ENCODE results near the gene MAP2.

MAP2 gene

DNA sequence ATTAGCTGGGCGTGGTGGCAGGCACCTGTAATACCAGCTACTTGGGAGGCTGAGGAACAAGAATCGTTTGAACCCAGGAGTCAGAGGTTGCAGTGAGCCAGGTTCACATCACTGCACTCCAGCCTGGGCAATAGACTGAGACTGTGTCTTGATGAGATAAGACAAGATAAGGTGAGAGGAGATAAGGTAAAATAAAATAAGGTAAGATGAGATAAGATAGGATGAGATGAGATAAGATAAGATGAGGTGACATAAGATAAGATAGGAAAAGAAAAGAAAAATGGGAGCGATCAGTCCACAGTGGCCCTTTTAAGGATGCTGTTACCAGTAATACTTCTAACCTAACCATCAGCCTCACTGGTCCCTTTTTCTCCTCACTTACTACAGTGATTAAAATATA lies 213.4 kb downstream of the MAP2 start:
- in situ Hi-C loops (cut with MboI; ENCODE audit: low sequenced_read_pairs): no loop called here

DNA sequence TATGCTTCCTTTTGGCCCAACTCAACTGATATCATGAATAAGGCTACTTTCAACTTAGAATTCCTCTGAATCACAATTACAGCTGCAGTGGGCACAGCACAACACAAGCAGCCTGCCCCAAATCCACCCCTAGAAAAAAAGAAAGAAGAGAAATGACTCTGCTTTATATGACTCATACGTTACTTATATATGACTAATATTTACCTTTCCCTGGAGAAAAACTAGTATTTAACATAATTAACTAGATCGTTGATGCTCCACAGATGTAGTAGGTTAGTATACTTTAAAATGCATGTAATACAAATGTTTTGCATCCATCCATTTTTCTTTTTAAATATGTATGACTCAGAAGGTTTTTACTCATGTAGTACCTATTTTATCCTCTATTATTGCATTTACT lies 214.5 kb downstream of the MAP2 start:
- in situ Hi-C loops (cut with MboI; ENCODE audit: low sequenced_read_pairs): no loop called here

DNA sequence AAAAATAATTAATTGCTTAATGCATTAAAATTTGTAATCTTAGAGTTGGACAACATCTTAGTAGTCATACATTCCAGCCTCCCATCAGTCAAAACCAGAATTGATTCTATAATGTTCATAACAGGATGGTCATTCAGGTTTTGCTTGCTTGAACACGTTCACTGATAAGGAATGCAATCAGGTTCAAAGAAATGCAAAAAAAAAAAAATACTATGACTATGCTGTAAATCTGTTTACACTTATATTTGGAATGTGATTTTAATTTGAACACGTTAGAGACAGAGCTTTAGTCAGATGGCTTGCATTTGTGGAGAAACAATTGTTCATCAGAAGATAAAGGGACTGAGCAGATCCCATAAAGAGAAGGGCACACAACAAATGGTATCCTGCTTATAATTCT lies 216.5 kb downstream of the MAP2 start:
- in situ Hi-C loops (cut with MboI; ENCODE audit: low sequenced_read_pairs): no loop called here

DNA sequence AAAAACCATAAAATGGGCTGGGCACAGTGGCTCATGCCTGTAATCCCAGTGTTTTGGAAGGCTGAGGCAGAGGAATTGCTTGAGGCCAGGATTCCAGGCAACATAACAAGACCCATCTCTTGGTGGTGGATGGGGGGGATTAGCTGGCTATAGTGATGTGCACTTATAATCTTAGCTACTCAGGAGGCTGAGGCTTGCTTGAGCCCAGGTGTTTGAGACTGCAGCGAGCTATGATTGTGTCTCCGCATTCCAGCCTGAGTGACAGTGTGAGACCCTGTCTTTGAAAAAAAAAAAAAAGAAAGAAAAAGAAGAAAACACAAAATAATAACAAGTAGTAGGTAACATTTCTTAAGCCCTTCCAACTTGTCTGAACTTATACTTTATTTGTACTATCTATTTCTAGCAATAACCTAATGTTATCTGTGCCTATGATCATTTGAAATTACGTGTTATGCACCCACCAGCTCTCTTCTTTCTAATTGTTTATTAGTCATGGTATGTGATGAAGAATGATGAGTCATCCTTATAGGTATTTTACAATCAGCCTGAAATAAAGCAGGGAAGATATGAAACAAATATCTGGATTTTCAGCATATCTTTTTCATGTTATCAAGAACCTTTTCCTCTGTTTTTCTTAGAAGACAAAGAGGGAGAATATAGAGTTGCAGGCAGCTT lies 218.4 kb downstream of the MAP2 start:
- in situ Hi-C loops (cut with MboI; ENCODE audit: low sequenced_read_pairs): no loop called here

DNA sequence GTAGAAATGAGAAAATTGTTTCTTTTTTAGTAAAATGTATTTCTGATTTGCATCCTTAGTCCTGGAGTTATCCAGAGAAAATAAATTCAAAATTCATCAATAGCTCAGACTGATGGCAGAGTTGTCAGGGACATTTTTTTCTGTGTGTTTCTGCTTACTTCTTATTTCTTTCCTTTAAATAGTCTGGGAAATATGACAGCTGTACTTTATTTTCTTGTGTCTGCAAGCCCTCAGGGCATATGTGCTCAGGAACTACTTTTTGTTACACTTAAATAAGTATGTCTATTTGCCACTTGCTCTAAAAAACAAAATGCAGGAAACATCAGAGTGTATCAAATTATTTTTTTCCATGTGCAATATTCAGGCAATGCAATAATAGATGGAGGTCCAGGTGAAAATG lies 221.0 kb downstream of the MAP2 start:
- in situ Hi-C loops (cut with MboI; ENCODE audit: low sequenced_read_pairs): no loop called here

DNA sequence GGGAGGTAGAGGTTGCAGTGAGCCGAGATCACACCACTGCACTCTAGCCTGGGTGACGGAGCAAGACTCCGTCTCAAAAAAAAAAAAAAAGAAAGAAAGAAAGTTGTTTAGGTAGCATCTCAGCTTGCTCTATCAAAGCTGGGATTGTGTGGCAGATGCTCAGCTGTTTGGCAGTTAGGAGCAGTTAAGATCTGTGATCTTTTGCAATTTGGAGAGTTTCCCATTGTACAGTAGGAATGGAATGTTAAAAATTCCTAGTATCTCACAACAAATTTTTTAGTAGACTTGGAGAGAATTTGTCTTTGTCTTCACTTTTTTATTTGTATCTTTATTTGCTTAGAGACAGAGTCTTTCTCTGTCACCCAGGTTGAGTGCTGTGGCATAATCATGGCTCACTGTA lies 224.9 kb downstream of the MAP2 start:
- in situ Hi-C loops (cut with MboI; ENCODE audit: low sequenced_read_pairs): no loop called here

DNA sequence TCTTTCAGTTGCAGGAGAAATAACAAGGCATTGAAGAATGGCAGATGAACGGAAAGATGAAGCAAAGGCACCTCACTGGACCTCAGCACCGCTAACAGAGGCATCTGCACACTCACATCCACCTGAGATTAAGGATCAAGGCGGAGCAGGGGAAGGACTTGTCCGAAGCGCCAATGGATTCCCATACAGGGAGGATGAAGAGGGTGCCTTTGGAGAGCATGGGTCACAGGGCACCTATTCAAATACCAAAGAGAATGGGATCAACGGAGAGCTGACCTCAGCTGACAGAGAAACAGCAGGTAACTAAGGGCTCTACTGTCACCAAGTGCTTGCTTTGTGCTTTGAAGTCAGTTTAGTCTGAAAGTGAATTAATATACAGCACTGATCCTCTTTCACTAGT lies 229.3 kb downstream of the MAP2 start:
- in situ Hi-C loops (cut with MboI; ENCODE audit: low sequenced_read_pairs): no loop called here

DNA sequence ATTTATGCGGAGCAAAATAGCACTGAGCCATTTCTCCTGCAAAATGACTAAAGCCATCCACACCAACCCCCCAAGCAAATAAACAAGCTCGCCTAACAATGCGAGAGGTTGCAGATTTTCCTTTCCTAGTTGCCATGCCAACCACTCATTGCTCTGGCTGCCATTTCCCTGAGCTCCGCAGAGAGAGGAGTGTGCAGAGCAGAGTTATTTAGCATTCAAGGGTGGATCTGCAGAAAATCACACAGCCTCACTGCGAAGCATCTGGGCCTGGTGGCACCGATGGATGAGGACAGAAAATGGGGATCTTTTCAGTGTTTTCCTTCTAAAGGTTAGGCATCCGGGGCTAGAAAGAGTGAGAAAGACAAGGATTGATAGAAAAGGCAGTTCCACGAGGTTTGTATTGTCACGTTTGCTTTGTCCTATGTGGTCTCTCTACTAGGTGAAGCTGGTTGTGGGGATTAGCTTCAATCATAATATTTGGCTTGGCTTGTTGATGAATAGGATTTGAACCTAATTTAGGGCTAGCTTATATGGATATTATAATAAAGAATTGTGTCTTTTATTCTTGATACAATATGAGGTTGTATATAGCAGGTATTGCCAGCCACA lies 237.5 kb downstream of the MAP2 start:
- in situ Hi-C loops (cut with MboI; ENCODE audit: low sequenced_read_pairs): no loop called here

DNA sequence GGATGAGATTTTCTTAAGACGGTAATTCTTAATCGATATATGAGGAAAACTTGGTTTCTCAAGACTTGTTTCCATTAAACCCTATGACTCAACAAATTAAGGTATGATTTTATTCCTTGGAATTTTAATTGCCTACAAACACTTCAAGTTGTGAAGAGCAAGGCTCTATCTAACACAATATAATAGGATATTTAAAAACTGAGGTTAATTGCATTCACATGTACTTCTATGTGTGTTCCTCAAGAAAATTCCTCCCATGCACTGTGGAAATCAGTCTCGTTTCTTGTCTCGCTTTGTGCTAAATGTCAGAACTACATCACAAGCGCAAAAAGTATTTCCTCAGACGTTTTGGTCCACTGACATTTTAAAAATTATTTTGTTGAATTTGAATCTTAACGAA lies 238.2 kb downstream of the MAP2 start:
- in situ Hi-C loops (cut with MboI; ENCODE audit: low sequenced_read_pairs): no loop called here

DNA sequence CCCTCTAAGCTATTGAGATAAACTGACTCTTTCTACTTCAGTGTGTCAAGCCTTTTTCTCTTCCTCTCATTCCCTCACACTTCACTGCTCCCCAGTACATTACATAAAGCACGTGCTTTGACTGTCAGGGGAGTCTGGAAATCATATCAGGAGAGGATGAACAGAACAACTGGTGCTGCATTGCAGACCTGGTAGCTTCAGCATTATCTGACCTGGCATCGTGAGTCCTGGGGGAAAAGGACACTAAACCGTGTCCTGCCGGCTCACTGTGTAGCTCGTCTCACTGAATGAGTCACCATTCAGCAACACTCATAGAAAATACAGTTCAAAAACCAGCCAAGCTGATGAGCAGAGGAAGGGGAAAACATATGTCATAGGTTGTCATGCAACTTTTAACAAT lies 239.3 kb downstream of the MAP2 start:
- in situ Hi-C loops (cut with MboI; ENCODE audit: low sequenced_read_pairs): no loop called here

DNA sequence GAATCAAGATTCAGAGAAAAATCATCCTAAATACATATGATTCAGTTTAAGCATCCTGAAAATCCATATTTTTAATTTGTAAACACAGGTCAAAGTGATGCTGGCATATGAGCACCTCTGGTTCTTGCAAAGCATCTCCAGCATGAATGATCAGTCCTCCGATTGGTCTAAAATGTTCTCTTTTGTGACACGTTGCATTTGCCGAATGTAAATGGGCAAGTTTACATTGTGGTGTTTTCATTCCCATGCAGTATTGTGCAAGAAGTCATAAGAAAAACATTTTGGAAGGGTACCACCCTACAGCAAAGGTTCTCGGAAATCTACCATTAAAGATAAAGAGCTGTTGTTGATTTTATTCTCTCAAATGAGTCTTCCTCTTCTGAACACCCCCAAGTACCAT lies 239.8 kb downstream of the MAP2 start:
- in situ Hi-C loops (cut with MboI; ENCODE audit: low sequenced_read_pairs): no loop called here

DNA sequence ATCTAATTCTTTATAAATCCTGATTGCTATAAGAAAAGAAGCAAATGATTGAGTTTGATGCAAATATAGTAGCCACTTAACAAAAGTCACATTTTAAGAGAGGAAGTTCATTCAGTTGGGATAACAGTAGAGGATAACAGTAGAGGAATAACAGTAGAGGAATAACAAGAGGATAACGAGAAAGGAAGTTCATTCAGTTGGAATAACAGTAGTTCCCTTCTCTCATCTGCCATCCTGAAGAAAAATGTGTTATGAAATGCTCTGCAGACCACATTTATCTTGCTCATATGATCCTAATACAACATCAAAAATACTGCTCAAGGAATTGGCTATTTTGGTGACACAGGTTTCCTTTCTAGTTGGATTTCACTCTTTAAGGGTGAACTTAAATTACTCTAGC lies 242.4 kb downstream of the MAP2 start:
- in situ Hi-C loops (cut with MboI; ENCODE audit: low sequenced_read_pairs): no loop called here

DNA sequence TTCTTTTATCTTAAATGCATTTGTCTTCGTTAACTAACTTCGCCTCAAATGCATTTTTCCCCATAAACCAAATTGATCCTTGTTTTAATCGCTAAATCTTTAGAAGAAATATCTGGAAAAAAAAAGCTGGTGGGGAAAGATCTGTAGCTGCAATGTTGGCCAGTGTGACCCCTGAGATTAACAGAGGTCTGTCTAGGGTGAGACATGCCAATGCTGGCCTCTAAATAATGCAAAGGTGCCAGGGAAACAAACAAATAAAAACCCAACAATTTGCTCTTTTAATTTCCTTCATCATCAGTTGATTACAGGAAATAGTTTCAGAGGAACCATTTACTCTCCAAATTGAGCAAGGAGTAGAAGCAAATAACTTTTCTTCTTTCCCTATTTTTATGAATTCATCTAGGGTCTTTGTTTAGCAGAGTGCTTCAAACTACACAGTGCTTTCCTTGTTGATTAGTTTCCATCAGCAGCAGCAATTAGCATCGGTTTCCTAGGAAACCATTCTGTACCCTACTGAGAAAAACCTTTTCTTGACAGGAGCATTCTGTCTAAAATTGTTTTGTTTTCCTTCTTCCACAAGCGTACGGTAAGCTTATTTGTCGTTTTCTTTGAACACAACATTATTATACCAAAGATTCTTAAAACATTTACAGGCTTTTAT lies 247.3 kb downstream of the MAP2 start:
- in situ Hi-C loops (cut with MboI; ENCODE audit: low sequenced_read_pairs): no loop called here

DNA sequence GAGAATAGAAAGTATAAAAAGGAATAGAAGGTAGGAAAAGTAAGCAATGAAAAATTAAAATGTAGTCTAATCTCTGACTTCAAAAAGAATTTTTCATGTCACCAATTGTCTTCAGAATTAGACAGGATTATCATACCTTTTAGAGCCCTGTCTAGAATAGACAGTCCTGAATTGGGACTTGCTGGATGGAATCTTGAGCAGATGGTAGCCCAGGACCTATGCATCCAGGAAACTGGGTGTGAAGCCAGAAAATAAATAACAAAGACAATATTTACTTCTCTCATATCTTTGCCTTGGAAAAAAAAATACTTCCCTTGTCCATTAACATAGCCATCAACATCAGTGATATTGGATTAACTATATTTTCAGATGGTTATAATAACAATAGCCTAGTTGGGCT lies 250.0 kb downstream of the MAP2 start:
- in situ Hi-C loops (cut with MboI; ENCODE audit: low sequenced_read_pairs): no loop called here

DNA sequence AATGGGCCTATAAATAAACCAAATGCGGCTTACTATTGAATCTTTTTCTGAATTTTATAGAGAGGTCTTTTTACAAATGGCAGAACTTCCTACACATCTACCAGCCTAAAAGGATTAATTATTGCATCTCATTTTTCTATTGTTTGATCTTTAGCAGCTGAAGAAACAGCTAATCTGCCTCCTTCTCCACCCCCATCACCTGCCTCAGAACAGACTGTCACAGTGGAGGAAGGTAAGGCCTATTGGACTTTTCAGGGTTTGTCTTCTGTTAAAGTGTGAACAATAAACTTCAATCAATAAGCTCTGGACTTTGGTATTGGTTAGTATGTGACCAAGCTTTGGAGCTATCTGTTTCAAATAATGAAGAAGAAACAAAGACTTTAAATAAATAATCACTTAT lies 256.7 kb downstream of the MAP2 start:
- in situ Hi-C loops (cut with MboI; ENCODE audit: low sequenced_read_pairs): no loop called here

DNA sequence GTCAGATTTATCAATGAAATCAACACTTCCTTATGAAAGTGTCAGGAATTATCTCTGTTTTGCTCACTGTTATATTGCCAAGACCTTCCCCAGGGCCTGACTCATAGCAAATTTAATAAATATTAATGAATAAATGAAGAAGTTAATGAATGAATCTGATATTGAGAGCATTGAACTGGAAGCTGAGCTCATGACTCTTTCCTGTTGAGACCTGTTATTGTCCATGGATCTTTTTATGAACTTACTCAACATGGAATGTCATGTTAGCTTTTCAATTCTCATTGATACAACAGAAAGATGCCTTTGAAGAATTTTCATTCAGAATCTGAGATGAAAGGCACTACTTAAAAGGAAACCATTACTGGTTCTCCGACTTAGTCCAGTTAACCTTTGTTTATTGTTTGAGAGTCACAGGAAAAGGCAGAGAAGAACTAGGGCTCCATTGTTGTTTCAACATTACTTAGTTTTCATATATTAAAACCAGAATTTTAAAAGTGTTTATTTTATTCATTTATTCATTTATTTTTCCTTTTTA lies 257.4 kb downstream of the MAP2 start:
- in situ Hi-C loops (cut with MboI; ENCODE audit: low sequenced_read_pairs): no loop called here

DNA sequence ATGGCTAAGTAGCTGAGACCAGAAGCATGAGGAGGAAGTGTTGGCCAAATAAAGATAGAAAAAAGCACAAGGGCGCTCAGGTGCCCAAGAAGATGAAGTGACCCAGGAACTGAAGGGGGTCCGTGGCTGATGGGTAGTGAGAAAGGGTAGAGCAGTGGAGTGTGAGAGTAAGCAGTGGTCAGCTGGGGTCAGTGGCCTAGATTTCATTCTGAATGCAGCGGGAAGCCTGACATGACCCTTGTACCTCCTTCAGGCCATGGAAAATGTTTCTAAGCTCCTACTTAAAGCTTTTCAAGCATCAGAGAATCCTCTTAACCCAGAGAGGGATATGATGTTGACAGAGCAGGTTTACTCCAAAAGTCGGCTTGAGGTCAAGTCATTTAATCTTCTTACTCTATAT lies 258.8 kb downstream of the MAP2 start:
- in situ Hi-C loops (cut with MboI; ENCODE audit: low sequenced_read_pairs): no loop called here

DNA sequence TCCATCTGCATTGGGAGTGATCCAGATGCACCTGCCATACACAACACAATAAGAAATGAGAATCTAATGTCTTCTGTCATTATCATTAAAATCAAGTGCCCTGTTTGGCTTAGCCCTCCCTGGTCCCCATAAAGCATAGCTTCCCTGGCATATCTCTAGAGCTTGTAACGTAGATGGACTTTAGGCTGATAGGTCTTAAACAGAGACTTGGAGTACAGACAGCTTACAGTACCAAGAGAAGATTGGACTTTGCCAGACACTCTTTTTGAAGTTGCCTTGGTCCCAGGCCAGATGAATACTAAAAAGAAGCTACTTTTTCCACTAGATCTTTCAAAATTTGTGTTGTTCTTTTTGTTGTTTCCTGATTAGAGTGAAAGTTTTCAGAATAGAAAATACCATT lies 261.5 kb downstream of the MAP2 start:
- in situ Hi-C loops (cut with MboI; ENCODE audit: low sequenced_read_pairs): no loop called here

DNA sequence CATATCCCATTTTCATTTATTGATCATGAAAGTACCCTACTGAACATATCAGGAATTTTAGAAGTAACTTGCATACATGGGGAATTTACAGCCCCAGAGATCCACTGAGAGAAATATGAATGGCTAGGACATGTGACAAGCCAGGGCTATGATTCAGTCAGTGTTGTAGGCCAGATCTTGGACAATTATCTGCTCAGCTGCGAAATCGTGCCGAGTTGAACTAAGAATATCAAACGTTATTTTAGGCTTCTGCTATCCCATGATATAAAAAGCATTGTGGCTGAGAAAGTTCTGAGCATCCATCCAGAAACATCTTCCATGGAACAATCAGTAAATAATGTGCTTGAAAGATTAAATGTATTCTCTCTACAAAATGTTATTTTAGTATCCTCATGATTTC lies 262.1 kb downstream of the MAP2 start:
- in situ Hi-C loops (cut with MboI; ENCODE audit: low sequenced_read_pairs): no loop called here

DNA sequence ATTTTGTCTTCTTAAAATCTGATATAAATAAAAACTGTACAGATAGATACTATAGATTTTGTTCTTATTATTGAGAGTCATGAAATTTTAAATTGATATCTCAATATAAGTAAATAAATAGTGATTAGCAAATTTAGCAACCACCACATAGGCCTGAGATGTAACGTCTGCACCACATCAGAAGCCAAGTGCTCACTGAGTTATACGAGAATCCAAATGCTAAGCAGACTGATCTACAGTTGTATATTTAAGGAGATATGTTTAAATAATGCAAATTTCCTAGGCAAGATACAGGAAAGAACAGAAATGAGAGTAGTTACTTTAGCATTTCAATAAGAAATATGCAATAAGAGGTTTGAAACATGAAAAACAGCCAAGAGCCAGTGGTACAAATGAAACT lies 262.6 kb downstream of the MAP2 start:
- in situ Hi-C loops (cut with MboI; ENCODE audit: low sequenced_read_pairs): no loop called here

DNA sequence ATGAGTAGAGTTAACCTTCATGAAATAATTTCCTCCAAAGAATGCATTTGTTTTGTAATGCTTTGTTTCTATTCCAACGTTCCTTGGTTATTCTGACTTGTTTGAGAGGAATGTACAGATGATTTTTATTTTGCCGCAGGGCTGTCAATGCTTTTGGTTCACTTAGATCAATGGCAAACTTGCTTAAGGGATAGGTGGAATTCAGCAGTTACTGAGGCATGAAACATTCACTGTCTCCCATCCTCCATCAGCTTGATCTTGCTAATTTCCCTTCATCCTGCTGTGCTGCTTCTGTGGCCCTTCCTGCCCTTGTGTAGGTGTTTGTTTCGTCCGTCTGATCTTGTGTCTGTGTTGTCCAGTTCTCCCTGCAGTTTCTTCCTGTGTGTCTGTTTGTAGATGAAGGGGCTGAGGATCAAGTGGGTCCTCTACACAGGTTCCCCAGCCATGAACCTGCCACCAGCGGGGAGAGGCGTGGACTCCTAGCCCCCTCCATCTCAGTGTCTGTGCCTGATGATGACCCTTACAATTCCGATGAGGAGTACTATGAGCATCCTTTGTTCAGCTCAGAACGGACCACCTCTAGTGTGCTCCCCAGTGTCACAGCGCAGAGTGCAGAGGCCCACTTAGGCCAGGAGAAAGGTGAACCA lies 263.6 kb downstream of the MAP2 start:
- in situ Hi-C loops (cut with MboI; ENCODE audit: low sequenced_read_pairs): no loop called here

DNA sequence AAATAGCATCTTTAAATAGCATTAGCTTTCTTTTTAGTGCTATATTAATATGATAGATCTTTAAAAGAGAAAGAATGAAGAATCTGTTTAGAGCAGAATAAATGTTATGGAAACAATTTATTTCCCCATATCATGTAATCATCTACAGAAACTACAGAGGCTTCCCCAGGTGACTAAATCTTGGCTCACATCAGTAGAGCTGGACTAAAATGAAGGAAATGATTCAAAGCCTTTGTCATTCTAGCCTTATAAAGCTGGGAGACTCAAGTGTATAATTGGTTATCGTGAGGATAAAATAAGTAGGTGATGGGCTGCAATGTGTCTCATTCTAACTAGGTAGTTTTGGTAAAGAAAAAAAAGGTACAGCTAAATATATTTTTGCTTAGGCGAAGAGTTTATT lies 264.5 kb downstream of the MAP2 start:
- in situ Hi-C loops (cut with MboI; ENCODE audit: low sequenced_read_pairs): no loop called here

Data from hTERT RPE-1 (cell line).